GM10847 (cell line): ENCODE results near the gene ARL4C.

ENCODE experiments used
- POLR2A ChIP-seq: IDR thresholded peaks from 2 replicates; pipeline ENCODE4 v1.6.1; 2011; ENCODE audit not compliant: insufficient read length; ENCODE audit errors: extremely low read depth

Gene ARL4C

GRCh38 chr2:234514099-234514498 is 17.2 kb upstream of the ARL4C start:
- no peak for TF ChIP-seq POLR2A

- TF ChIP-seq POLR2A = no peak
Observed at GRCh38 chr2:234512884-234513669, 16.2 kb upstream of the ARL4C start.

DNA sequence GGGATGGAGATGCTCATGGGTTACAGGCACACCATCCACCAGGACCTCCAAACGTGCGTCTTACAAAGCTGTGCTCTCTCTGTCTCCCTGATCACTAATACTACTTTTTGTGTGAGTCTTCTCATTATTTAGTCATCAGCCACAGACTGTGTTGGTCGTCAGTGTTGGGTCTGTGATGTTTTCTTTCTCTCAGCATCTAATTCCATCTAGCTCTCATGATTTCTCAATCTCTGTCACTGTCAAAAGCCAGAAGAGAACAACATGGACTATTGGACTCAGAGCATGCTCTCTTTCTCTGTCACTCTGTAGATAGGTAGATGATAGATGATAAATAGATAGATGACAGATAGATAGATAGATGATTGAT is 6.0 kb upstream of the ARL4C start:
- TF ChIP-seq POLR2A = no peak

- TF ChIP-seq POLR2A = no peak
Observed at GRCh38 chr2:234502285-234502918, 5.5 kb upstream of the ARL4C start.

DNA sequence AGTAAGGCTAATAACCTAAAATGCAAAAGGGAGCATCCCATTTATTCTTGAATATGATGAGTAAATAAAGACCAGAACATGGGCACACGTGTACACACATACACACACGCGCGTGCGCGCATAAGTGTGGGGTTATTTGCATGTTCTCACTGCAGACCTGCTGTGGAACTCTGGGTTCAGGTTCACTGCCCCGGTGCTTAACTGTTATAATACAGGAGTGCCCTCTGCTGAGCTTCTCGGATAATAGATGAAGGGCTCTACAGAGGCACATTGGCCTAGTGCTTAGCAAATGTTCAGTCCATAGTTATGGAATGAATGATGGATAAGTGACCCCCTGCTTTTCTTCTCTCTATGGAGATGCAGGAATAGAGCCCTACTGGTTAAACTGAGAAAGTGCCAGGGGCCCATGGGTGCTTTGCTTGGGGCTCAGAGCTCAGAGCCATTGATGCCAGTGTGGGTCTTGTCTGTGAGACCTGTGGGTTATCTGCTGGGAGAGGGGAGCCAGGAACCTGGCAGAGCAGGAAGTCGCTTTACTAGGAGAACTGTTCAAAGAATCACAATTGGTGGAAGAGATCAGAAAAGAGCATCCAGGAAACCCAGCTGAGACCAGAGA is 3.6 kb upstream of the ARL4C start:
- TF ChIP-seq POLR2A = no peak

GRCh38 chr2:234497594-234498235 is 834 bp upstream of the ARL4C start:
- no peak for TF ChIP-seq POLR2A

GRCh38 chr2:234496055-234496834 is 636 bp downstream of the ARL4C start:
- no peak for TF ChIP-seq POLR2A

GRCh38 chr2:234495251-234496054 is 1.4 kb downstream of the ARL4C start:
- no peak for TF ChIP-seq POLR2A

DNA sequence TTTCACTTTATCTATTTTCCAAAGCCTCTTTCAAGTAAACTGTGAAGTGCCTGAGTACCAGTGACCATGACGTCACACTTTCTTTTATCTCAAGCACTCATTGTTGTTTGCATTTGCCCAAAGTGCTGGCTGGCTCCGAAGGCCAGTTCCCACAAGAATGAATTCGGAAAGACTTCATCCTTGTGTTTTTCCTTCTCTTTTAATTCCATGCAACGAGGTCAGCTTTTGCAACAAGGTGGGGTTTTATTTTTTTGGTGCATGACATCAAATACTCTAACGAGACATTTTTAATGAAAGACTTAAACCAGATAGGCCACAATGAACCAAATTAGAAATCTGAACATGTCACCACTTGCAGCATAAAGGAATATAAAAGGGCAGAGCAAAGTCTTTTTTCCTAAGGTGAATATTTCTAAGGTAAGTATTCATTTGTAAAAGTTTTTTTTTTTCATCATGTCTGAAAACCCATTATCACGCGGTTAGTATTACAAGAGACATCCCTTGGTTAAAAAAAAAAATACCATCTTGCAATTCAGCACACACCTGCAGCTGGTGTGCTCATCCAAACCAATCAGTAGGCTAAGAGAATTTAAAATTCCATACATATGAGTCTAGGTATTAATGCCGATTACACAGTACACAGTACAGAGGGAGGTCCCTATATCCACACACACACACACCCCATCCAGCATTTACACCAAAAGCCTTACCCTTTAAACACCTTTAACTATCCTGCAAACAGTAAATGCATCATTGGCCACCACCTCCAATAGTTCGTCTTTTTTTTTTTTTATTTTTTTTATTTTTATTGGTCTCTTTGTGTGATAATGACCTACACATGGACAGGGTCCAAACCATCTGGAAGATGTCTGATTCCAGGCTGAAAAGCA is 2.3 kb downstream of the ARL4C start:
- no peak for TF ChIP-seq POLR2A

DNA sequence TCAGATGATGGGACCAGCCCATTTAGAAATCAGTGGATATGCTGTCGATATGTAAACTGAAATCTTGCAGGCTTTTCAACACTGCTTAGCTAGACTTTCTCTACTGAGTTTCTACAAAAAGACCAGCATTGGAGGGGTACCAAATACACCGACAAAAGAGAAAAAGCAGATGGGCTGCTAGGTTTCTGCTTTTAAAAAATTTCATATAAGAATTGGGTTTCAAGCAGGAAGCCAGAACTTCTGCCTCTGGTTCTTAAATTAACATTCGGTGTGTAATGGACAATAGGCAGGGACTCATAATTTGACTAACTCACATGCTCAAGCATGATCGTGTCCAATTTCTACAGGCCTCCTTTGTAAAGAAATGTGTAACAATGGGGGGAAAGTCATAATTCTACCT is 3.1 kb downstream of the ARL4C start:
- no peak for TF ChIP-seq POLR2A

- no peak for TF ChIP-seq POLR2A
Observed at GRCh38 chr2:234492717-234493485, 4.0 kb downstream of the ARL4C start.

GRCh38 chr2:234491897-234492296 is 5.0 kb downstream of the ARL4C start:
- TF ChIP-seq POLR2A = no peak

DNA sequence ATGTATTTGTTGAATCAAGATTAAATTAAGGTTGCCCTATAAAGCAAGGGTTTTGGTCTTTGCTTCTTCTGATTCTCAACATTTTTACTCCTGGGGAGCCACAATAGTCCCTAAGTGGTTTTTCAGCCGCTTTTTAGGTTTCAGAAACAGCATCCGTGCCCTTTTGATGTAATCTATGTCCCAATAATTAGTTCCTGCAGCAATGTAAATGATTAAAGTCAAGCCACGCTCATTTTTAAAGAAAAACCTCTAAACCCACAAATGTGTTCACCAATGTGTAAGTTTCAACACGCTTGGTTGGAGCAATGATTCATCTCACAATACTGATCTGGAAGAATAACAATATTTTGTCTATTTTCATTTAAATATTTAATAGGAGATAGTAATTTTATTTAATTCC is 5.6 kb downstream of the ARL4C start:
- no peak for TF ChIP-seq POLR2A
